A673 (cell line): Measurements from ENCODE around the gene TNFRSF17.

ENCODE experiments used
- EZH2 ChIP-seq: fragments of 200-600 bp; sonication (generic); IDR thresholded peaks from 2 replicates; pipeline ENCODE4 v1.6.1; 2017; ENCODE audit warnings: borderline replicate concordance, low read depth, mild to moderate bottlenecking, mixed read lengths, antibody characterized with exemption, low read length; ENCODE audit not compliant: poor library complexity, severe bottlenecking
- TF ChIP-seq, protein P1 (sequence below): fragments of 300-800, 200-600 bp; sonication (generic); conservative IDR thresholded peaks from 2 replicates; pipeline ENCODE4 v1.5.1; 2017; ENCODE audit warnings: low read depth, mild to moderate bottlenecking, antibody characterized with exemption, low read length, moderate library complexity, mixed read lengths

DNA sequence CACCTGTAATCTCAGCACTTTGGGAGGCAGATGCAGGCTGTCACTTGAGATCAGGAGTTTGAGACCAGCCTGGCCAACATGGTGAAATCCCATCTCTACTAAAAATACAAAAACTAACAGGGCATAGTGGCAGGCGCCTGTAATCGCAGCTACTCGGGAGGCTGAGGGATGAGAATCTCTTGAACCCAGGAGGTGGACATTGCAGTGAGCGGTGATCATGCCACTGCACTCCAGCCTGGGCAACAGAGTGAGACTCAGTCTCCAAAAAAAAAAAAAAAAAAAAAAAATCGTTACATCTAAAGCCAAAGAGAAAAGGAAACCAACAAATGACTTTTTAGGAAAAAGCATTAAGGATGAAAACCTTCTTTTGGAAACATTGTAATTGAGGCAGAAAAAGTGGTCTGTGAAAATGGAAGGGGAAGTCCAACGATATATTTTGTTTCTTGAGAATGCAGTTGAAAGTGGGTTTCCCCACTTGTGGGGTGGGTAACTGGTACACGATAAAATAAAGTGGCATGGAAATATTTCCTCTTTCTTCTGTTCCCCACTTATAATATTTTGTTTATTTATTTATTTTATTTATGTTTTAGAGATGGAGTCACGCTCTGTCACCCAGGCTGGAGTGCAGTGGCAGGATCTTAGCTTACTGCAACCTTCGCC is 14.1 kb downstream of the TNFRSF17 start:
- TF ChIP-seq, protein P1, sequence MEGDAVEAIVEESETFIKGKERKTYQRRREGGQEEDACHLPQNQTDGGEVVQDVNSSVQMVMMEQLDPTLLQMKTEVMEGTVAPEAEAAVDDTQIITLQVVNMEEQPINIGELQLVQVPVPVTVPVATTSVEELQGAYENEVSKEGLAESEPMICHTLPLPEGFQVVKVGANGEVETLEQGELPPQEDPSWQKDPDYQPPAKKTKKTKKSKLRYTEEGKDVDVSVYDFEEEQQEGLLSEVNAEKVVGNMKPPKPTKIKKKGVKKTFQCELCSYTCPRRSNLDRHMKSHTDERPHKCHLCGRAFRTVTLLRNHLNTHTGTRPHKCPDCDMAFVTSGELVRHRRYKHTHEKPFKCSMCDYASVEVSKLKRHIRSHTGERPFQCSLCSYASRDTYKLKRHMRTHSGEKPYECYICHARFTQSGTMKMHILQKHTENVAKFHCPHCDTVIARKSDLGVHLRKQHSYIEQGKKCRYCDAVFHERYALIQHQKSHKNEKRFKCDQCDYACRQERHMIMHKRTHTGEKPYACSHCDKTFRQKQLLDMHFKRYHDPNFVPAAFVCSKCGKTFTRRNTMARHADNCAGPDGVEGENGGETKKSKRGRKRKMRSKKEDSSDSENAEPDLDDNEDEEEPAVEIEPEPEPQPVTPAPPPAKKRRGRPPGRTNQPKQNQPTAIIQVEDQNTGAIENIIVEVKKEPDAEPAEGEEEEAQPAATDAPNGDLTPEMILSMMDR = no peak
- no peak for TF ChIP-seq EZH2
